H9 (cell line): ENCODE data around the gene GOLGA3. TPM values are rescaled to one million over a fixed set of nuclear protein-coding genes. Genes with fewer than 3 reads are reported as not detected.

ENCODE experiments used
- DNase-seq: peaks from one replicate; pipeline ENCODE4 v3.0.0-alpha.2; 2017
- H2AFZ ChIP-seq: one replicate; pipeline ENCODE4 v1.6.1; 2013; ENCODE audit warnings: mild to moderate bottlenecking, low read length, control low read depth, moderate library complexity
- H2AK5ac ChIP-seq: 2 replicates; pipeline ENCODE4 v1.6.1; 2013; ENCODE audit warnings: low read length, control low read depth, mixed read lengths; ENCODE audit not compliant: insufficient read length
- H2BK120ac ChIP-seq: one replicate; pipeline ENCODE4 v1.6.1; 2013; ENCODE audit warnings: low read depth, mild to moderate bottlenecking, low read length, control low read depth, inconsistent platforms; ENCODE audit not compliant: poor library complexity, severe bottlenecking
- H2BK12ac ChIP-seq: 2 replicates; pipeline ENCODE4 v1.6.1; 2013; ENCODE audit warnings: low read length, control low read depth, mixed read lengths, low read depth; ENCODE audit not compliant: insufficient read length
- H2BK15ac ChIP-seq: 2 replicates; pipeline ENCODE4 v1.6.1; 2013; ENCODE audit warnings: low read depth, low read length, control low read depth
- H2BK20ac ChIP-seq: one replicate; pipeline ENCODE4 v1.6.1; 2013; ENCODE audit warnings: low read depth, mild to moderate bottlenecking, low read length, control low read depth, inconsistent platforms; ENCODE audit not compliant: poor library complexity, severe bottlenecking
- H2BK5ac ChIP-seq: 2 replicates; pipeline ENCODE4 v1.6.1; 2013; ENCODE audit warnings: low read length, control low read depth, mixed read lengths; ENCODE audit not compliant: insufficient read length
- H3K14ac ChIP-seq: 2 replicates; pipeline ENCODE4 v1.6.1; 2013; ENCODE audit warnings: low read length, control low read depth; ENCODE audit not compliant: insufficient read depth
- H3K18ac ChIP-seq: 2 replicates; pipeline ENCODE4 v1.6.1; 2013; ENCODE audit warnings: low read depth, mild to moderate bottlenecking, mixed read lengths, low read length, control low read depth; ENCODE audit not compliant: insufficient read length
- H3K23ac ChIP-seq: 2 replicates; pipeline ENCODE4 v1.6.1; 2013; ENCODE audit warnings: low read length, control low read depth, mixed read lengths, low read depth; ENCODE audit not compliant: insufficient read length
- H3K23me2 ChIP-seq: 2 replicates; pipeline ENCODE4 v1.6.1; 2013; ENCODE audit warnings: low read depth, mild to moderate bottlenecking, mixed read lengths, low read length, control low read depth; ENCODE audit not compliant: insufficient read length, poor library complexity, severe bottlenecking
- H3K27ac ChIP-seq: 2 replicates; pipeline ENCODE4 v1.5.1; 2013; ENCODE audit warnings: low read length, control low read depth, mixed read lengths, low read depth; ENCODE audit not compliant: insufficient read length
- H3K27me3 ChIP-seq: 2 replicates; pipeline ENCODE4 v1.6.1; 2013; ENCODE audit warnings: low read length, control low read depth, inconsistent platforms; ENCODE audit not compliant: insufficient read depth
- H3K4ac ChIP-seq: 2 replicates; pipeline ENCODE4 v1.6.1; 2013; ENCODE audit warnings: low read depth, mild to moderate bottlenecking, control low read depth, inconsistent platforms, low read length, moderate library complexity
- H3K4me1 ChIP-seq: 2 replicates; pipeline ENCODE4 v1.6.1; 2013; ENCODE audit warnings: low read length, control low read depth, inconsistent platforms; ENCODE audit not compliant: insufficient read depth
- H3K4me2 ChIP-seq: 2 replicates; pipeline ENCODE4 v1.6.1; 2013; ENCODE audit warnings: low read length, control low read depth, mixed read lengths; ENCODE audit not compliant: insufficient read length, insufficient read depth
- H3K56ac ChIP-seq: 2 replicates; pipeline ENCODE4 v1.6.1; 2013; ENCODE audit warnings: low read depth, mild to moderate bottlenecking, mixed read lengths, low read length, control low read depth; ENCODE audit not compliant: insufficient read length
- H3K79me1 ChIP-seq: 2 replicates; pipeline ENCODE4 v1.6.1; 2013; ENCODE audit warnings: low read depth, mild to moderate bottlenecking, moderate library complexity, low read length, control low read depth, inconsistent platforms; ENCODE audit not compliant: insufficient read depth, poor library complexity, severe bottlenecking
- H3K79me2 ChIP-seq: 2 replicates; pipeline ENCODE4 v1.6.1; 2013; ENCODE audit warnings: low read length, control low read depth, inconsistent platforms; ENCODE audit not compliant: insufficient read depth
- H3K9ac ChIP-seq: 2 replicates; pipeline ENCODE4 v1.6.1; 2013; ENCODE audit warnings: low read length, control low read depth, mixed read lengths; ENCODE audit not compliant: insufficient read length; ENCODE audit errors: extremely low read depth
- H3K9me3 ChIP-seq: one replicate; pipeline ENCODE4 v1.6.1; 2013; ENCODE audit warnings: low read depth, low read length, inconsistent platforms; ENCODE audit not compliant: control insufficient read depth
- H3T11ph ChIP-seq: one replicate; pipeline ENCODE4 v1.6.1; 2013; ENCODE audit warnings: mild to moderate bottlenecking, low read length, control low read depth, inconsistent platforms
- H4K20me1 ChIP-seq: one replicate; pipeline ENCODE4 v1.6.1; 2013; ENCODE audit not compliant: control insufficient read depth, insufficient read length, insufficient read depth
- H4K5ac ChIP-seq: 2 replicates; pipeline ENCODE4 v1.6.1; 2013; ENCODE audit warnings: low read depth, mild to moderate bottlenecking, mixed read lengths, low read length, control low read depth; ENCODE audit not compliant: insufficient read length
- H4K8ac ChIP-seq: replicated peaks from 2 replicates; pipeline ENCODE4 v1.6.1; 2013; ENCODE audit warnings: low read length, control low read depth, mixed read lengths, low read depth; ENCODE audit not compliant: insufficient read length
- H4K91ac ChIP-seq: 2 replicates; pipeline ENCODE4 v1.6.1; 2013; ENCODE audit warnings: low read depth, mild to moderate bottlenecking, moderate library complexity, mixed read lengths, low read length, control low read depth; ENCODE audit not compliant: insufficient read length
- H3K27ac Mint-ChIP-seq, 3 experiments: 2 replicates in 2 of 3; 3 replicates in 1 of 3; pipeline ENCODE4 v1.8.0; 2020 to 2021; ENCODE audit warnings: mixed read lengths in 3 of 3, mild to moderate bottlenecking in 1 of 3, moderate library complexity in 1 of 3
- H3K27me3 Mint-ChIP-seq: 2 replicates; pipeline ENCODE4 v1.8.0; 2021; ENCODE audit warnings: low read depth, mild to moderate bottlenecking, moderate library complexity, mixed read lengths
- H3K36me3 Mint-ChIP-seq, 3 experiments: 2 replicates in 2 of 3; 3 replicates in 1 of 3; pipeline ENCODE4 v1.8.0; 2020 to 2021; ENCODE audit warnings: low read depth in 3 of 3, mixed read lengths in 3 of 3; ENCODE audit not compliant: insufficient read depth in 1 of 3
- H3K4me1 Mint-ChIP-seq, 2 experiments: 2 replicates each; pipeline ENCODE4 v1.8.0; 2020; ENCODE audit warnings: mixed read lengths in 2 of 2
- H3K4me3 Mint-ChIP-seq, 2 experiments: 2 replicates in 1 of 2; 3 replicates in 1 of 2; pipeline ENCODE4 v1.8.0; 2020 to 2021; ENCODE audit warnings: mild to moderate bottlenecking in 2 of 2, mixed read lengths in 2 of 2, moderate library complexity in 1 of 2
- H3K9me3 Mint-ChIP-seq, 2 experiments: 2 replicates in 1 of 2; 3 replicates in 1 of 2; pipeline ENCODE4 v1.8.0; 2020; ENCODE audit warnings: mild to moderate bottlenecking in 2 of 2, mixed read lengths in 2 of 2, moderate library complexity in 1 of 2
- CTCF ChIP-seq: fragments of 200-600 bp; sonication (generic); conservative IDR thresholded peaks from 3 replicates; pipeline ENCODE4 v1.8.0; 2021; ENCODE audit warnings: antibody characterized with exemption, mild to moderate bottlenecking
- WGBS: extraction: QIAGEN DNeasy Blood & Tissue Kit; methylation state at CpG from one replicate; pipeline ENCODE4 v1.1.7; 2013; ENCODE audit warnings: missing lambda C conversion rate, low lambda C conversion rate, mixed read lengths; ENCODE audit not compliant: insufficient read length; ENCODE audit errors: extremely low coverage; 5-methylcytosine and 5-hydroxymethylcytosine counted together
- total RNA-seq: library from RNA; stranded (reverse); gene quantifications from 2 replicates; pipeline ENCODE4 v1.2.1, GENCODE V29; 2021

GOLGA3 gene
- total RNA-seq, 1 experiment from 2014 or later, result 40.1 TPM

GRCh38 chr12:132784580-132784979 is 44.1 kb downstream of the GOLGA3 start:
- H3K9ac ChIP-seq, result no peak overlapping the region
- no peak overlapping the region for H3K27ac ChIP-seq
- no peak overlapping the region for H3K14ac ChIP-seq
- no peak for TF ChIP-seq CTCF
- no peak for DNase-seq
- H2BK5ac ChIP-seq, result no peak overlapping the region
- H3K4me2 ChIP-seq, result no peak overlapping the region
- no peak overlapping the region for H4K91ac ChIP-seq
- no peak overlapping the region for H2BK20ac ChIP-seq
- no peaks in the 10 kb centered on the region for H3K4me1 Mint-ChIP-seq
- no peaks in the 10 kb centered on the region for H3K4me1 ChIP-seq
- H3K4ac ChIP-seq, result no peak overlapping the region
- H3K23ac ChIP-seq, result no peak overlapping the region
- H3K56ac ChIP-seq, result no peak overlapping the region
- peaks cover 50 to 84% (median 82%) of the 10 kb centered on the region in 3 experiments for H3K36me3 Mint-ChIP-seq
- WGBS, result no CpG with 5 or more reads among the region's 9 CpGs
- no peak overlapping the region for H2AK5ac ChIP-seq
- H2AFZ ChIP-seq, result no peak overlapping the region
- H2BK12ac ChIP-seq, result no peak overlapping the region
- H3K79me2 ChIP-seq, result no peaks in the 10 kb centered on the region
- peak overlapping the region in 2 of 3 experiments; percentile 5 to 7; a peak in 1 of 7 replicates for H3K27ac Mint-ChIP-seq
- H3T11ph ChIP-seq, result no peak overlapping the region
- H3K4me3 Mint-ChIP-seq, result no peak overlapping the region
- H3K9me3 ChIP-seq, result no peaks in the 10 kb centered on the region
- peaks cover 1% of the 10 kb centered on the region; the same call in 1 of the 2 replicates for H3K27me3 Mint-ChIP-seq
- no peak overlapping the region for H3K18ac ChIP-seq
- no peaks in the 10 kb centered on the region for H3K79me1 ChIP-seq
- H4K20me1 ChIP-seq, result peaks cover 2% of the 10 kb centered on the region
- no peak overlapping the region for H2BK15ac ChIP-seq
- H4K8ac ChIP-seq, result no peak overlapping the region
- H3K23me2 ChIP-seq, result no peaks in the 10 kb centered on the region
- H3K27me3 ChIP-seq, result no peaks in the 10 kb centered on the region
- no peak overlapping the region for H4K5ac ChIP-seq
- H2BK120ac ChIP-seq, result no peak overlapping the region
- H3K9me3 Mint-ChIP-seq, result no peaks in the 10 kb centered on the region
